Inferior parietal cortex (tissue), 1 donor: ENCODE measurements around the gene UBL7.
"Not testable (repeated sequence)": the region's sequence is repeated elsewhere in the genome, so short reads cannot be mapped to it uniquely, and the experiment has no call there.

Experiments used
- DNase-seq: peaks from one replicate; pipeline ENCODE4 v3.0.0-alpha.2; 2016; ENCODE audit errors: extremely low spot score

UBL7 gene, protein sequence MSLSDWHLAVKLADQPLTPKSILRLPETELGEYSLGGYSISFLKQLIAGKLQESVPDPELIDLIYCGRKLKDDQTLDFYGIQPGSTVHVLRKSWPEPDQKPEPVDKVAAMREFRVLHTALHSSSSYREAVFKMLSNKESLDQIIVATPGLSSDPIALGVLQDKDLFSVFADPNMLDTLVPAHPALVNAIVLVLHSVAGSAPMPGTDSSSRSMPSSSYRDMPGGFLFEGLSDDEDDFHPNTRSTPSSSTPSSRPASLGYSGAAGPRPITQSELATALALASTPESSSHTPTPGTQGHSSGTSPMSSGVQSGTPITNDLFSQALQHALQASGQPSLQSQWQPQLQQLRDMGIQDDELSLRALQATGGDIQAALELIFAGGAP

DNA sequence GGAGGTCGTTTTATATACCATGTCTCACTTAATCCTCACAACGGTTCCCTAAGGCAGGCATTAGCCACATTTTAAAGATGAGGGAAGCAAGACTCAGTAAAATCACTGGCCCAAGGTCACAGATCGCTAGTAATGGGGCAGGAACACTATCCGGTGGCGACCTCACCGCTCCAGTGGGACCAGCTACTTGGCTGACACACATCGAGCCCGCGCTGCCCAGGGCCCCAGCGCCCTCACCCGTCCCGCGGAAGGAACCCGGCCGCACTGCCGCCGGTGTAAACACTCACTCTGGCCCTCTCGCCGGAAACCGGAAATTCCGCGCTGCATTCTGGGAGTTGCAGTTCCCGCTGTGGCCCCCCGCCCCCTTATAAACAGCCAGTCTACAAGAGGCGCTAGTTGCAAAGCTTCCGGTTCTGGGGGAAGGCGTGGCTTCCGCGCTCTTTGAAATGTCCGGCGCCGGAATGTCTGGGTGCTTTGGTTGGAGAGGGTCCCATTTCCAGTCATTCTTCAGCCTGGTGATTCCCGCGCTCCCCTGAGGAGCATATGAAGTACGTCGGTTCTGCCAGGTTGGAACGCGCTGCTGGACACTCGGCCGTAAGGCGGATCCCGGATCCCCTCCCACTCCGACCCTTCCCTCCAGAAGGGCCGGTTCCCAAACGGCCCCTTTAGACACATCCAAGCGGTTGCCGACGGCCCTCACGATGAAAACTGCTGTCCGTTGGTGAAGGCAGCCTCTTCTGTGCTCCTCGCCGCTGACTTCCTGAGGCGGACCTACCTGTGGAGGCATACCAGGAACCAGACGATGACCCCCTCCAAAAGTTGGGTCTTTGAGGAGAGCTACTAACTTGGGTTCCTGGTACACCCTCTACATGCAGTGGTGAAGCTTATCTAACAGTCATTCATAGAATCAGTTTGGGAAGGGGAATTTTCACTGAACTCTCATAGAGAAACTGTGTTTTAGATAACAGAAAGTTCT lies at the start of gene UBL7:
UBL7 (minus strand) TSS at position 290 of the 976 bp plus-strand sequence. CDS start 2,293 bp downstream, outside the sequence.
- DNase-seq = peak; percentile 97

DNA sequence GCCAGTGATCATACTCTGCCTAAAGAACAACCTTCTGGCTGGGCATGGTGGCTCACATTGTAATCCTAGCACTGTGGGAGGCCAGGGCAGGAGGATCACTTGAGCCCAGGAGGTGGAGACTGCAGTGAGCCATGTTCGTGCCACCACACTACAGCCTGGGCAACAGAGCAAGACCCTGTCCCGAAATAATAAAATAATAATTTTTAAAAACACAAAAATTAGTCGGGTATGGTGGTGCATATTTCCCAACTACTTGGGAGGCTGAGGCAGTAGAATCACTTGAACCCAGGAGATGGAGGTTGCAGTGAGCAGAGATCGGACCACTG lies 45.5 kb upstream of the UBL7 start:
- DNase-seq = no peak

DNA sequence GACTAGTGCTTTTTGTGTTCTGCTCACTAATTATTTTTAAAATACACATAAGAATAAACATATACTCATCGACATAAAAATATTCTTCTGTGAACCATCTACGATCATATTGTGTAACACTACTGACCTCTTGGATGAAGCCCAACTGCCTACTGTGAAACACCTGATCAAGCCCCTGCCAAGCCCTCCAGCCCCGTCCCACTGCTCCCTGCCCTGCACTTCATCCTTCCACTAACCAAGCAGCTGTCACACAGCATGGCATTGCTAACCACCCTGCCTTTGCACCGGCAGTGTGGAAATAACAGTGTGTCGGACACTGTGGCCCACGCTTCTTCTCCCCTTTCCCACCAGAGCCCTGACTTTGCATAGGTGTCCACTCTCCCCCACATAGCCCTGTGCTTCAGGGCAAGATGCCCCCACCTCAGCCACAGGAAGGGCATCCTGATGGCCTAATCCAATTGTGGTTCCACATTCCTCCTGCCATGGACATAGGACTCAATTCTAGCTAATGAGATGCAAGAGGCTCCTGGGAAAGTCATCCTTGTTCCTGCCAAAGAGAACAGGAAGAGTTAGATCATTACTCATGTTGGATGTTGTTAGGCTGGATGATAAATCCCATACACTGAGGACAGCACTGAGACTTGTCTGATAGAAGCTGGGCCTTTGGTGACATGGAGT lies 45.0 kb upstream of the UBL7 start:
- no peak for DNase-seq

- no peak for DNase-seq
Observed at GRCh38 chr15:74504836-74505235, 43.9 kb upstream of the UBL7 start.

DNA sequence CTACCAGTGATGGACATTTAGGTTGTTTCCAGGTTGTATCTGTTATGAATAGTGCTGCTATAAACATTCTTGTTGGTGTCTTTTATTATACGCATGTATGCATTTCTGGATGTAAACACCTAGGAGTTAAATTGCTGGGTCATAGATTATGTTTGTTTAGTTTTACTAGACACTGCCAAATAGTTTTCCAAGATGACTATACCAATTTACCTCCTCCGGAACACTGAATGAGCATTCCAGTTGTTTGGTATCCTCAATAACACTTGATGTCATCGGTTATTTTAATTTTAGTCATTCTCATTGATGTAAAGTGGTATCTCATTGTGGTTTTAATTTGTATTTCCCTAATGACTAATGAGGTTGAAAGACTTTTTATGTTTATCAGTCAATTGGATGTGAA lies 43.5 kb upstream of the UBL7 start:
- DNase-seq = no peak

DNA sequence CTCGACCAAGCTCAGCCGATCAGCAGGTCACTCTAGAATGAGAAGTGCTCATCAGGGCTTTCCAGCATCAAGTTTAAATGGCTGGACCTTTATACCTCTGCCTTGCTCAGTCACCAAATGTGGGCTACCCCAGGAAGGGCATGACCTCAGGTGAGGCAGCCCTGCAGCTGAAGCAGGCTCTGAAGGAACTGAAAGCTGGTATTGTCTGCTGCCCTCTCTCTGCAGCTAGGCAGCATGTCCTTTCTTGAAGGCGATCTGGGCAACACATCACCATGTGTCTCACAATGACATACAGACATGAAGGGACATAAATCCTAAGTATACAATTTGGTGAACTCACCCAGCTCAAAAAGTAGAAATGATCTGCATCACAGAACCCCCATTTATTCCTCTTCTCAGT lies 41.3 kb upstream of the UBL7 start:
- DNase-seq = no peak

GRCh38 chr15:74500401-74500800 lies 39.4 kb upstream of the UBL7 start:
- no peak for DNase-seq

DNA sequence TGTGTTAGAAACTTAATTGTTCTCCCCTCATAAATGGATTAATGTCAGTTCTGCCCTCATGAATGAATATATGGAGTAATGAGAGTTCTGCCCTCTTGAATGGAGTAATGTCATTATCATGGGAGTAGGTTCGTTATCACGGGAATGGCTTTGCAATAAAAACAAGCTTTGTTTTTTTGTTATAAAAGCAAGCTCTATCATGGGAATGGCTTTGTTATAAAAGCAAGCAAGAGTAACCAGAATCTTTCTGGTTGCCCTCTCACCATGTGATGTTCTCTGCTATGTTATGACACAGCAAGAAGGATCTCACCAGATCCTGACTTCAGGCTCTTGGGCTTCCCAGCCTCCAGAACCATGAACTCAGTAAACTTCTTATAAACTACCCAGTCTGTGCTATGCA lies 38.4 kb upstream of the UBL7 start:
- no peak for DNase-seq

DNA sequence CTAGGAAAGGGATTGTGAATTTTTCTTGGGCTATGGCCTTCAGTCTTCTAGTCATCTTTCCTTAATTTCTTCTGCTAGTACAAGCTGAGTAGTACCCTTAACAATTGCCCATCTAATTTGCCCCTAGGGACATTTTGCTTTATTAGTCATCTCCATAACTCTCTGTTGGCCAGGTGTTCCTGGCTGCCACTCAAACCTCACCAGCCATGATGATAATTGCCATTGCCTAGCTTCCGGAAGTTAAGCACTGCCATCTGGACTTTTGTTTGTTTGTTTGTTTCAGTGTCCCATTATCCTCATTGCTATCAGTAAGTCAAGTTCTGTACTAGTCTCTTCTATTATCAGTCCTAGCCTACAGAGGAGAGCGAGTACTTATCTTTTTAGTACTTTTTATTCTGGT lies 36.6 kb upstream of the UBL7 start:
- no peak for DNase-seq

GRCh38 chr15:74496648-74497047 lies 35.7 kb upstream of the UBL7 start:
- no peak for DNase-seq

DNA sequence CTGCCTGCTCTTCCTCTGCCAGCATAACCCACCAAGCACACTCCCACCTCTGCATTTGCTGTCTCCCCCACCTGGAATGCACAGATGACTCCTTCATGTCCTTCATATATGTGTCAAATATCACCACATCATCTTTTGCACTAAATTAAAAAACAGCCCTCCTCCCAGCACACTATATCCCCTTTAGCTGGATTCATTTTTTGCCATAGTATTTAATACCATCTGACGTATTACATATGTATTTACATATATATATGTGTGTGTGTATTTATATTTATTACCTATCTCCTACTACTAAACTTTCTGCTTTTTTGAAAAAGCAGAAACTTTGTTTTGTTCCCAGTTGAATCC lies 29.4 kb upstream of the UBL7 start:
- DNase-seq = no peak

GRCh38 chr15:74489518-74490338 lies 28.8 kb upstream of the UBL7 start:
- DNase-seq = peak; percentile 52

DNA sequence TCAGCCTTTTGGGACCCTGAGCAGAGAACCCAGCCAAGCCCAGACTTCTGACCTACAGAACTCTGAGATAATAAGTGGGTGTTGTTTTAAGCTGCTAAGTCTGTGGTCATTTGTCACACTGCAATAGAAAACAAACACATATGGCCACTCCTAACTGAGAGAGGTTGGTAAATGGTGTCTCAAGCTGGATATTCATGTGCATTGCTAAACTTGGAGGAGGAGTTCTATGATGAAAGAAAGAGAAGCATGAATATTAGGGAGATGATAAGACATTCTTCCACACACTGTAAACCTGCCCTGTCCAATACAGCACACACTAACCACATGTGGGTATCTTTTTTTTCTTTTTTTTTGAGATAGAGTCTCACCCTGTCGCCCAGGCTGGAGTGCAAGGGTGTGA lies 27.8 kb upstream of the UBL7 start:
- DNase-seq = no peak

DNA sequence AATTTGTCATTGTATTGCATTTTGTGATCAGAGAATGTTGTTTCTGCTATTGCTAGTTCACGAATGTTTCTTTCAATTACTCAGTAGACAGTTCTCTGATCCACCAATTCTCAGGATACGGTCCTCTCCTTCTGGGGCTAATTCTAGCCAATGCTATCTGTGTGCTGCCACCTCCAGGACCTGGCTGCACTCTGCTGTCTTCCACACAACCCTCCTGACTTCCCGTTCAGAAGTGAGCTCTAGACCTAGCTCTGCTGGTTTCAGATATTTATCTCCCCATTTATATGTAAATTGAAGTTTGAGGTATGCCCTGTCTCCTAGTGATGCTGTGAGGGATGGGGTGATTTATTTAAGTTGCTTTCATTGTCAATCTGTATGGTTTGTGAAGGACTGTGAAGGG lies 21.7 kb upstream of the UBL7 start:
- no peak for DNase-seq

- DNase-seq = not testable (repeated sequence)
Observed at GRCh38 chr15:74480364-74480763, 19.4 kb upstream of the UBL7 start.

- DNase-seq = not testable (repeated sequence)
Observed at GRCh38 chr15:74471621-74472020, 10.7 kb upstream of the UBL7 start.

GRCh38 chr15:74470631-74471395 lies 9.9 kb upstream of the UBL7 start:
- DNase-seq = no peak

DNA sequence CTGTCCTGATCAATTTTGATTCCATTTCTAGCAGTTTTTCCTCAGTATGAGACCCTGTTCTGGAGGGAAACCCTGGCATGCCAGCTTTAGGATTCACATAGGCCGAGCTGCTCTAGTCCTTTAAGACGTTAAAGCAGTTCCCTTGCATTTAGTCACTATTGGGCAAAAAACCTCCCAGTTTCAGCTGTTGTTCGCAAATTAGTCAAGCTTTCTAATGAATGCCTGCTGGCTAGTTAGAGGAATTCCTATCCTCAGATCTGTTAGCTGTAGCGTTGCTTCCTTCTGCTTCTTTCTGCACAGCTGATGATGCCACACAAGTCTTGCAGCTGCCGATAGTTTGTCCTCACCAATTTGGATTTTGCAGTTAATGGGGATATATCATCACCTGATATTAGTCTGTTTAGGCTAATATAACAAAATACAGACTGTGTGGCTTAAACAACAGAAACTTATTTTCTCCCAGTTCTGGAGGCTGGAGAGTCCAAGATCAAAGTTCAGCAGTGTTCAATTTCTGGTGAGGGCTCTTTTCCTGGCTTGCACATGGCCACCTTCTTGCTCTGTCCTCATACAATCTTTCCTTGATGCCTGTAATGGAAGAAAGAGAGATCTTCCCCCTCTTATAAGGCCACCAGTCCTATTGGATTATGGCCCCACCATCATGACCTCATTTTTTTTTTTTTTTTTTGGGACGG lies 7.5 kb upstream of the UBL7 start:
- DNase-seq = no peak

DNA sequence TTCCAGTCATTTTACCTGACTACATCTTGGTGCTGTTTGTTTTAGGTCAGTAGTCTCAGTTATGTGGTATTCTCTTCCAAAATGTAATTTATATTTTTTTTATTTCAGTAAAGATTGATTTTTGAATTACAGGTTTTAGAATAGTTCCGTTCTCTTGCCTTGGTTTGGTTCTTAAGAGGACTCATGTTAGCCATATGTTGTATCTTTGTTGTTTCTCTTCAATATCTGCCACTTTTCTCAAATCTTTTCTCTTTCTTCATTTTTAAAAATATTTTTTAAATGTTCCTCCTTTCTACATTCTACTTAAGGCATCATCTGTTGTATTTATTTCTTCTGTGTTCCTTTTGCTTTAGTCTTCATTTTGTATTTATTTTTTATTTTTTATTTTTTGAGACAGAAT lies 5.6 kb upstream of the UBL7 start:
- no peak for DNase-seq

GRCh38 chr15:74464897-74465296 lies 3.9 kb upstream of the UBL7 start:
- DNase-seq = no peak
